HG03457 (cell line): Measurements from ENCODE around the gene ALDH4A1.

Source experiments
- ATAC-seq: cut with Tn5 transposase; IDR thresholded peaks from one replicate; pipeline ENCODE4 v1.9.1; 2021; ENCODE audit warnings: moderate number of reproducible peaks; ENCODE audit not compliant: unreplicated experiment

ALDH4A1 gene

GRCh38 chr1:18902523-18903290 is at the start of gene ALDH4A1:
Gene ALDH4A1 (minus strand): TSS chr1:18902555. CDS start chr1:18902523, 32 bp downstream.
- peak; percentile 88 for ATAC-seq

GRCh38 chr1:18951818-18952391 is 49.5 kb upstream of the ALDH4A1 start:
- ATAC-seq = peak; percentile 32

- ATAC-seq = no peak
Measured at GRCh38 chr1:18951416-18951815, 49.1 kb upstream of the ALDH4A1 start.

- no peak for ATAC-seq
Measured at GRCh38 chr1:18950401-18951026, 48.2 kb upstream of the ALDH4A1 start.

- ATAC-seq = no peak
Measured at GRCh38 chr1:18949686-18950400, 47.5 kb upstream of the ALDH4A1 start.

- ATAC-seq = no peak
Measured at GRCh38 chr1:18948913-18949685, 46.7 kb upstream of the ALDH4A1 start.

- ATAC-seq = no peak
Measured at GRCh38 chr1:18948048-18948912, 45.9 kb upstream of the ALDH4A1 start.

- ATAC-seq = no peak
Measured at GRCh38 chr1:18947570-18947969, 45.2 kb upstream of the ALDH4A1 start.

- ATAC-seq = no peak
Measured at GRCh38 chr1:18946550-18947381, 44.4 kb upstream of the ALDH4A1 start.

GRCh38 chr1:18945401-18945849 is 43.1 kb upstream of the ALDH4A1 start:
- no peak for ATAC-seq

GRCh38 chr1:18944810-18945209 is 42.5 kb upstream of the ALDH4A1 start:
- no peak for ATAC-seq

- no peak for ATAC-seq
Measured at GRCh38 chr1:18943914-18944572, 41.7 kb upstream of the ALDH4A1 start.

- no peak for ATAC-seq
Measured at GRCh38 chr1:18943162-18943561, 40.8 kb upstream of the ALDH4A1 start.

GRCh38 chr1:18942340-18942739 is 40.0 kb upstream of the ALDH4A1 start:
- no peak for ATAC-seq

- no peak for ATAC-seq
Measured at GRCh38 chr1:18941221-18942141, 39.1 kb upstream of the ALDH4A1 start.

GRCh38 chr1:18940303-18941020 is 38.1 kb upstream of the ALDH4A1 start:
- no peak for ATAC-seq
